ENCODE data around the gene NBL1.

DNA sequence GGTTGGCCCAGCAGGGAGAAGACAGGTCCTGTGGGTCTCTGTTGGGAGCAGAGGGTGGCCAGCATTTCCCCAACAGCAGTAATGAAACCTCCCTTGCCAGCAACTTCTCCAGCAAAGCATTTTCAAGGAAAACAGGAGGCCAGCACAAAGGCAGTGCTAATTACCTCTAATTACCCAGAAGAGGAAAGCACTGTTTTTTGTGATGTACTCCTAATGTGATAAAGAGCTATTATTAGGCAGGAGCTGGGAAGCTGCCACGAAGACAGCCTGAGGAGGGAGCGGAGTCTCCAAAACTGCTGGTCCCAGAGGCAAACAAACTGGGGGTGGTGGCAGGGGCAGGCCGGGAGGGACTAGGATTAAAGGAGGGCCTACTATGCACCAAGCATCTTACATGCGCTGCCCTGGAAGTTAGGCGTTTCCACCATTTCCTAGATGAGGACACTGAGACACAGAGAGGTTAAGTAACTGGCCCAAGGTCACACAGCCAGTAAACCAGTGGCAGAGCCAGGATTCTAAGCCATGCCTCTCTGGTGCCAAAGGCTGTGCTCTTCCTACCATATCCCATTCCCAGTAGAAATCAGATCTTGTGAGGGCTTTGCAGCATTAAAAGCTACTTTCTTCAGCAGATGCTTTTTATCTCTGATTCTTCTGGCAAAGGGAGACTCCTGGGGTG lies 45.1 kb downstream of the NBL1 start:
- TF ChIP-seq POLR2A (IDR thresholded peaks at IDR 0.05), result no peak
- TF ChIP-seq, protein P1, sequence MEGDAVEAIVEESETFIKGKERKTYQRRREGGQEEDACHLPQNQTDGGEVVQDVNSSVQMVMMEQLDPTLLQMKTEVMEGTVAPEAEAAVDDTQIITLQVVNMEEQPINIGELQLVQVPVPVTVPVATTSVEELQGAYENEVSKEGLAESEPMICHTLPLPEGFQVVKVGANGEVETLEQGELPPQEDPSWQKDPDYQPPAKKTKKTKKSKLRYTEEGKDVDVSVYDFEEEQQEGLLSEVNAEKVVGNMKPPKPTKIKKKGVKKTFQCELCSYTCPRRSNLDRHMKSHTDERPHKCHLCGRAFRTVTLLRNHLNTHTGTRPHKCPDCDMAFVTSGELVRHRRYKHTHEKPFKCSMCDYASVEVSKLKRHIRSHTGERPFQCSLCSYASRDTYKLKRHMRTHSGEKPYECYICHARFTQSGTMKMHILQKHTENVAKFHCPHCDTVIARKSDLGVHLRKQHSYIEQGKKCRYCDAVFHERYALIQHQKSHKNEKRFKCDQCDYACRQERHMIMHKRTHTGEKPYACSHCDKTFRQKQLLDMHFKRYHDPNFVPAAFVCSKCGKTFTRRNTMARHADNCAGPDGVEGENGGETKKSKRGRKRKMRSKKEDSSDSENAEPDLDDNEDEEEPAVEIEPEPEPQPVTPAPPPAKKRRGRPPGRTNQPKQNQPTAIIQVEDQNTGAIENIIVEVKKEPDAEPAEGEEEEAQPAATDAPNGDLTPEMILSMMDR (IDR thresholded peaks at IDR 0.05), result no peak
